Subcutaneous adipose tissue (tissue), 4 donors: ENCODE results near the gene B4GALNT3. TPM values are rescaled to one million over a fixed set of nuclear protein-coding genes. Genes with fewer than 3 reads are reported as not detected.

Experiments
- total RNA-seq, 4 donors: library from RNA; depleted of rRNA; stranded (reverse); fragments of >200 nt; gene quantifications; one replicate each; pipeline ENCODE4 v1.1.0, GENCODE V29; 2016
- TF ChIP-seq, protein P1 (sequence below): fragments of 450-650 bp; IDR thresholded peaks from one replicate; pipeline ENCODE4 v1.5.1; 2016; ENCODE audit warnings: low read depth, mild to moderate bottlenecking, control low read depth, antibody characterized with exemption, moderate library complexity

The B4GALNT3 gene
- total RNA-seq, 4 donors from 2014 or later = 0.16 to 0.22 (median 0.17) TPM; not detected in 1

DNA sequence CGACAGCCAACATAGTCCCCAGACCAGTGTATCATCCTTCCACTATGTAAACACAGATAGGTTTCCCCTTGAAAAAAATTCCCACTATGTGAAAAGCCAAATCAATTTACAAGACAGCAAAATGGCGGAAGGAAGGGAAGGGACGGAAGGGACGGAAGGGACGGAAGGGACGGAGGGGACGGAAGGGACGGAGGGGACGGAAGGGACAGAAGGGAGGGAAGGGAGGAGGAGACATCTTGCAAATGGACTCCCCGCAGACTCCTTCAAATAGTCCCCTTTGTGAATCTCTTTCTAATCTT is 128.2 kb downstream of the B4GALNT3 start:
- TF ChIP-seq, protein P1, sequence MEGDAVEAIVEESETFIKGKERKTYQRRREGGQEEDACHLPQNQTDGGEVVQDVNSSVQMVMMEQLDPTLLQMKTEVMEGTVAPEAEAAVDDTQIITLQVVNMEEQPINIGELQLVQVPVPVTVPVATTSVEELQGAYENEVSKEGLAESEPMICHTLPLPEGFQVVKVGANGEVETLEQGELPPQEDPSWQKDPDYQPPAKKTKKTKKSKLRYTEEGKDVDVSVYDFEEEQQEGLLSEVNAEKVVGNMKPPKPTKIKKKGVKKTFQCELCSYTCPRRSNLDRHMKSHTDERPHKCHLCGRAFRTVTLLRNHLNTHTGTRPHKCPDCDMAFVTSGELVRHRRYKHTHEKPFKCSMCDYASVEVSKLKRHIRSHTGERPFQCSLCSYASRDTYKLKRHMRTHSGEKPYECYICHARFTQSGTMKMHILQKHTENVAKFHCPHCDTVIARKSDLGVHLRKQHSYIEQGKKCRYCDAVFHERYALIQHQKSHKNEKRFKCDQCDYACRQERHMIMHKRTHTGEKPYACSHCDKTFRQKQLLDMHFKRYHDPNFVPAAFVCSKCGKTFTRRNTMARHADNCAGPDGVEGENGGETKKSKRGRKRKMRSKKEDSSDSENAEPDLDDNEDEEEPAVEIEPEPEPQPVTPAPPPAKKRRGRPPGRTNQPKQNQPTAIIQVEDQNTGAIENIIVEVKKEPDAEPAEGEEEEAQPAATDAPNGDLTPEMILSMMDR = no peak

GRCh38 chr12:588646-589045 is 128.9 kb downstream of the B4GALNT3 start:
- TF ChIP-seq, protein P1 = no peak

DNA sequence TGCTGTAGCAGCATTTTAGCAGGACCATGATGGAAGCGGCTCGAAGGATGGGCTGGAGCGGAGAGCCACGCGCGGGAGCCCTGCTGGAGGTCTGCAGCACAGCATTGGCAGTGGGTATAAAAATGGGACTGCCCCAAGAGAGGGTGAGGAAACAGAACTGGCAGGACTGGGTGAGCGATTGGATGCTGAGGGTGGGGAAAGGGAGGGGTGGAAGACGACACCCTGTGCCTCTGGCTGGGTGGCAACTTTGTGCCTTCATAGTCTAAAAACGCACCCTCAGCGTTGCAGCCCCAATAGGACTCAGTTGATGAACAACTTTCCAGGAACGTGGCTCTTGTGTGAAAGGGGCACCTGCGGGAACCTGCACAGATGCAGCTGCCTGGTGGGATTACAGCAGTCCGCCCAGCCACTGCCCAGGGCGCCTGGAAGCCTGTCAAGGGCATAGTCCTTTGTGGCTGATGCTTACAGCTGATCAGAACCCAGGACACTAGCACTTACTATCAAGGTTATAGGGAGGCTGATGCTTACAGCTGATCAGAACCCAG is 130.5 kb downstream of the B4GALNT3 start:
- TF ChIP-seq, protein P1 = no peak

DNA sequence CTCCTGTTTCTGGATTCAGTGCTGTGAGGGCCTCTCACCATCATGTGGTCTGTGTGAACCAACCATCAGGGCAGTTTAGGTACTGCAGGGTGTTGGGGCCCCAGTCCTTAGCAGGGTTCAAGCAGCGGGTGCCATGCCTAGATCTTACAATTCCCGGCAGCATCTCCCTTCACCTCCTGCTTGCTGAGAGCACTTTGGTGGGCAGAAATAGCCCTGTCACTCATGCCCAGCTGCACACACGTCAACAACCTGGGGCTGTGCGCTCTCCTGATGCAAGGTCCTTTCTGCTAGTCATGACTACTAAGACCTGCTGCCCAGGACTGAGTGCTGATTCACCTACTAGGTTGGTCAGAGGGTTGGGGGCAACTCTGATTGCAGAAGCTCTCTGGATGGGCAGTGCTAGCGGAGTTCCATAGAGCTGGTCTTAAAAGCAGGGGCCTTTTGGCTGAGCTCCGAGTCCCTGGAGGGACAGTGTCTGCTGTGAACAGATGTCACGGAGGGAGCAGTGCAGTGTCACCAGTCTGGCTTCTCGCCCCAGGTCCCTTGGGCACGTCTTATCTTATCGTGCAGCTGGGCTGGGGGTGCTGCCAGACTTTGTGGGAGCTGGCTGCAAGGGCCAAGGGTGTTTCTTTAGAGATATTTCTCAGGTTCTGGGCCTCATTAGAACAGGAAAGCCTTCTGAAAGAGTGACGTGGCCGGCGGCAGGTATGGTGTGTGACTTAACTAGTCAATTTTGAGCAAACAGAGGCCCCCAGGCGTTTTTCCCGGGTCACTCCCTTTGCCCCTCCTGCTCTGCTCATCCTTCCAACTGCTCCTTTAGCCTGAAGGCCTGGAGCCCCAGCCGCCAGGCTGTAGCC is 131.7 kb downstream of the B4GALNT3 start:
- TF ChIP-seq, protein P1 = no peak

DNA sequence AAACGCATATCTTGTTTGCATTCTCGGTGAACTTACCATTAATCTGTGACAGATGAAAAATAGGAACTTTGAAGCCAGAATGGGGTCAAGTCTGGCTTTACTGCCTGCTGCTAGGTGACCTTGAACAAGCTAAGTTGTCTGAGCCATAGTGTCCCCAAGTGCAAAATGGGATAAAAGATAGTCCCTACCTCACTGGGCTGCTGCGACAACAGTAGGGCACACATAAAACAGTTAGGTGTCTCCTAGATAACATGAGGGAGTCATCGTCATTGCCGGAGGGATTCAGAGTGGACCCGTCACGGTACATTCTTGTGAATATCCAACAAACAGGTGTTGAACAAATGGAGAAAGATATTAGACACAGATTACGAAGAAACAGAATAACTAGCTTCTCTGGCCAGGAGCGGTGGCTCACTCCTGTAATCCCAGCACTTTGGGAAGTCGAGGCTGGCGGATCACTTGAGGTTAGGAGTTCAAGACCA is 132.3 kb downstream of the B4GALNT3 start:
- TF ChIP-seq, protein P1 = no peak

GRCh38 chr12:593396-594270 is 133.9 kb downstream of the B4GALNT3 start:
- TF ChIP-seq, protein P1 = no peak
